Lung (tissue), 12 donors: ENCODE results near the gene HCCS. TPM values are rescaled to one million over a fixed set of nuclear protein-coding genes. Genes with fewer than 3 reads are reported as not detected.

Source experiments
- ATAC-seq: fragments of 200-7000 bp; cut with Tn5 transposase; one replicate; pipeline ENCODE4 v1.9.1; 2020; ENCODE audit warnings: moderate number of reproducible peaks; ENCODE audit not compliant: insufficient read depth, low FRiP score
- DNase-seq, 3 donors: peaks; one replicate each; pipeline ENCODE4 v3.0.0-alpha.2; 2013 to 2017
- H3K27ac ChIP-seq, 2 donors: one replicate each; pipeline ENCODE4 v1.5.1; 2013; ENCODE audit warnings: mild to moderate bottlenecking in 2 of 2, moderate library complexity in 2 of 2, control low read depth in 1 of 2, inconsistent platforms in 1 of 2, low read depth in 1 of 2, low read length in 1 of 2
- H3K27me3 ChIP-seq, 3 donors: one replicate each; pipeline ENCODE4 v1.5.1; 2013; ENCODE audit warnings: low read length in 2 of 3; ENCODE audit not compliant: control insufficient read depth in 3 of 3, insufficient read depth in 3 of 3
- H3K36me3 ChIP-seq, 4 donors: one replicate each; pipeline ENCODE4 v1.5.1; 2013; ENCODE audit warnings: low read length in 4 of 4, mild to moderate bottlenecking in 1 of 4, moderate library complexity in 1 of 4; ENCODE audit not compliant: control insufficient read depth in 4 of 4, insufficient read depth in 4 of 4
- H3K4me1 ChIP-seq, 5 donors: one replicate each; pipeline ENCODE4 v1.5.1; 2013; ENCODE audit warnings: low read length in 5 of 5, mild to moderate bottlenecking in 2 of 5, moderate library complexity in 1 of 5; ENCODE audit not compliant: control insufficient read depth in 5 of 5, insufficient read depth in 5 of 5
- H3K4me3 ChIP-seq: one replicate; pipeline ENCODE4 v1.5.1; 2013; ENCODE audit warnings: mild to moderate bottlenecking, control low read depth, moderate library complexity
- H3K9ac ChIP-seq, 2 donors: one replicate each; pipeline ENCODE4 v1.5.1; 2013; ENCODE audit warnings: low read length in 2 of 2, control low read depth in 1 of 2; ENCODE audit not compliant: insufficient read depth in 1 of 2
- H3K9me3 ChIP-seq, 4 donors: one replicate each; pipeline ENCODE4 v1.5.1; 2013; ENCODE audit warnings: low read length in 3 of 4, mild to moderate bottlenecking in 1 of 4, moderate library complexity in 1 of 4; ENCODE audit not compliant: control insufficient read depth in 4 of 4, insufficient read depth in 3 of 4
- whole genome bisulfite sequencing, 2 donors: extraction: QIAGEN DNeasy Blood & Tissue Kit; methylation state at CpG; one replicate each; pipeline ENCODE4 v1.1.7; 2013; 5-methylcytosine and 5-hydroxymethylcytosine counted together
- polyA plus RNA-seq, 2 donors: library from polyadenylated mRNA; stranded (reverse); fragments of 200-250 nt; gene quantifications; one replicate each; pipeline ENCODE4 v1.2.1, GENCODE V29; 2013
- total RNA-seq, 2 donors: library from RNA; depleted of rRNA in 1 of 2; stranded (reverse); fragments of >200 nt in 1 of 2; gene quantifications; one replicate each; pipeline ENCODE4 v1.2.1, GENCODE V29; 2014 to 2021
- TF ChIP-seq, protein P1 (sequence below): IDR thresholded peaks from 2 replicates; pipeline ENCODE4 v1.5.1; 2012; ENCODE audit warnings: mild to moderate bottlenecking; ENCODE audit errors: control extremely low read depth, extremely low read depth
- donor health status: control.
- donor health status: control.
- donor health status: Bipolar disorder and iron deficiency.
- donor health status: healthy.
- donor health status: DM: yes; HTN: yes; CAD: no.

Gene HCCS
- total and polyA plus RNA-seq, 4 donors: 9.0 to 21.5 (median 15.2) TPM

DNA sequence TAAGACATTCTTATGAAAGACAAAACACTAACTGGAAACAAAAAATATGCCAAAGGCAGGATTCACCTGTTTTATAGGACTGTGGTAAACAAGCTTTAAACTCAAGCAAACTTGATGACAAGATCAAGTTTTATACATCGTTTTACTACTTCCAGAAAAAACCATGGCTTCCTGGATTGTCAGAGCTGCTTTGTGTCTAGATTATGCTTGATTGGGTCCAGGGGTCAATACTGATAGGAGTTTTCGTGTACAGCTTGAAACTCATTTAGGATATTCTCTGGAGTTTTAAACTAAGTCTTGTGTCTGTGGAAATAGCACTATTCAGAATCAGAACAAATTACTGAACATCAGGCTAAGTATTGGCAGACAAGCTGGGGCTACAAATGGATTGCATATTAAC is 13.0 kb downstream of the HCCS start:
- ATAC-seq (no peak), DNase-seq (no peak)
- Histone ChIP-seq H3K36me3 (peaks cover 0 to 6% (median 5%) of the 10 kb centered on the region in 4 donors), H3K9me3 (no peaks in the 10 kb centered on the region), H3K4me1 (no peaks in the 10 kb centered on the region), H3K4me3 (no peak overlapping the region), H3K27me3 (peaks cover 0 to 13% (median 10%) of the 10 kb centered on the region in 3 donors), H3K9ac (no peak overlapping the region), H3K27ac (no peak overlapping the region)
- WGBS, 2 donors: 57 to 76% methylated on average over 2 of the region's 2 CpGs
- TF ChIP-seq, protein P1, sequence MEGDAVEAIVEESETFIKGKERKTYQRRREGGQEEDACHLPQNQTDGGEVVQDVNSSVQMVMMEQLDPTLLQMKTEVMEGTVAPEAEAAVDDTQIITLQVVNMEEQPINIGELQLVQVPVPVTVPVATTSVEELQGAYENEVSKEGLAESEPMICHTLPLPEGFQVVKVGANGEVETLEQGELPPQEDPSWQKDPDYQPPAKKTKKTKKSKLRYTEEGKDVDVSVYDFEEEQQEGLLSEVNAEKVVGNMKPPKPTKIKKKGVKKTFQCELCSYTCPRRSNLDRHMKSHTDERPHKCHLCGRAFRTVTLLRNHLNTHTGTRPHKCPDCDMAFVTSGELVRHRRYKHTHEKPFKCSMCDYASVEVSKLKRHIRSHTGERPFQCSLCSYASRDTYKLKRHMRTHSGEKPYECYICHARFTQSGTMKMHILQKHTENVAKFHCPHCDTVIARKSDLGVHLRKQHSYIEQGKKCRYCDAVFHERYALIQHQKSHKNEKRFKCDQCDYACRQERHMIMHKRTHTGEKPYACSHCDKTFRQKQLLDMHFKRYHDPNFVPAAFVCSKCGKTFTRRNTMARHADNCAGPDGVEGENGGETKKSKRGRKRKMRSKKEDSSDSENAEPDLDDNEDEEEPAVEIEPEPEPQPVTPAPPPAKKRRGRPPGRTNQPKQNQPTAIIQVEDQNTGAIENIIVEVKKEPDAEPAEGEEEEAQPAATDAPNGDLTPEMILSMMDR: no peak

DNA sequence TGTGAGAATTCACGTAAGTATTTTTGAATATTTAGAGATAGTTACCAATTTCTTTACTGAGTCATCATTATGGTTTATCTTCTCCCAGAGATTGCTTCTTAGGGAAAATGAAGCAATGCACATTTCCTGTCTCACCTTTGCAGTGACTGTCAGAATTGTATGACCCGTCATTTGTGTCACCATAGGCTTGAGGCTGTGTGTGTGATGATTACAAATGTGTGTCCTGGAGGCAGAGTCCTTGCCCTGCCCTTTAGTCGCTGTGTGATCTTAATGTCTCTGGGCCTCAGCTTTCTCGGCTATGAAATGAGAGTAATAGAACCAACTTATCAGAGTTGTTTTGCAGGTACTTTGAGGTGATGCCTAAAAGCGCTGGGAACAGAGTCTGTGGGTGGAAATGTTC is 13.9 kb downstream of the HCCS start:
- H3K4me1 ChIP-seq: no peaks in the 10 kb centered on the region
- DNase-seq: no peak
- H3K4me3 ChIP-seq: no peak overlapping the region
- no peaks in the 10 kb centered on the region for H3K9me3 ChIP-seq
- H3K9ac ChIP-seq: no peak overlapping the region
- H3K36me3 ChIP-seq: peaks cover 0 to 6% (median 5%) of the 10 kb centered on the region in 4 donors
- 71 to 80% methylated on average over 5 of the region's 5 CpGs for WGBS, 2 donors
- ATAC-seq: no peak
- TF ChIP-seq, protein P1: no peak
- H3K27me3 ChIP-seq: peaks cover 0 to 11% (median 10%) of the 10 kb centered on the region in 3 donors
- no peak overlapping the region for H3K27ac ChIP-seq

DNA sequence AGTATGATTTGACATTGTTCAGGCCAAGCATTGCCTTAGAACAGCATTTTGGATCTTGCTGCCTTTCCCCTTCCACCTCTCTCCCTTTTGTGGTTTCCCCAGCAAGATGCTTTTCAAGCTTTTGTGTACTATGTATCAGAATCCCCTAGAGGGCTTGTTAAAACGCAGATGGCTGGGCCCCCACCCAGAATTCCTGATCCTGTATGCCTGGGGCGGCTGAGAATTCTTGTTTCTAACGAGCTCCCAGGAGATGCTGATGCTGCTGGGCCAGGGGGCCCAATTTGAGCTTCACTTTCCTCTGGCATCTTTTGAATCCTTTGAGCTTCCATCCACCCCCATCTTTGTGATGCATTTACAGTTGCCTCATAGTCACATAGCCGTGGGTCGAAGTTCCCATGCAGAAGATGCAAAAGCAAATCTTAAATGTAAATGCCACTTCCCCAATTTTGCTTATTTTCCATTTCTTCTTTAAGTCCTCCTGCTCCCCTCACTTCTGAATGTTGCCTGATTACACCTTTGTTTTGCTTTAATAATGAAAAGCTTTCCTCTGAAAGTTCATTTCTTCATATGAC is 18.5 kb downstream of the HCCS start:
- Histone ChIP-seq H3K9me3 (no peaks in the 10 kb centered on the region), H3K27ac (no peak overlapping the region), H3K27me3 (peaks cover 0 to 22% (median 8%) of the 10 kb centered on the region in 3 donors), H3K36me3 (peaks cover 0 to 1% (median 0%) of the 10 kb centered on the region in 4 donors), H3K4me3 (no peak overlapping the region), H3K4me1 (no peaks in the 10 kb centered on the region), H3K9ac (no peak overlapping the region)
- no peak for DNase-seq
- TF ChIP-seq, protein P1: no peak
- no peak for ATAC-seq
- WGBS, 2 donors: 58 to 73% methylated on average over 5 of the region's 5 CpGs

GRCh38 chrX:11130136-11130535 is 19.0 kb downstream of the HCCS start:
- WGBS, 2 donors: 81 to 96% methylated on average over 3 of the region's 3 CpGs
- Histone ChIP-seq H3K9ac (no peak overlapping the region), H3K4me1 (no peaks in the 10 kb centered on the region), H3K27me3 (peaks cover 0 to 22% (median 4%) of the 10 kb centered on the region in 3 donors), H3K9me3 (no peaks in the 10 kb centered on the region), H3K4me3 (no peak overlapping the region), H3K27ac (no peak overlapping the region), H3K36me3 (peaks cover 0 to 1% (median 0%) of the 10 kb centered on the region in 4 donors)
- DNase-seq (no peak), ATAC-seq (no peak)
- TF ChIP-seq, protein P1: no peak
